GM12873 (cell line): ENCODE data around the gene TNIP1.

Experiments
- CTCF ChIP-seq: IDR thresholded peaks from 2 replicates; pipeline ENCODE4 v1.5.1; 2012; ENCODE audit warnings: low read depth, mild to moderate bottlenecking, moderate library complexity, low read length, control low read depth; ENCODE audit not compliant: insufficient read depth; ENCODE audit errors: missing control alignments

The TNIP1 gene

GRCh38 chr5:151097061-151097460 lies 16.2 kb upstream of the TNIP1 start:
- TF ChIP-seq CTCF, result no peak

GRCh38 chr5:151096001-151096373 lies 15.2 kb upstream of the TNIP1 start:
- no peak for TF ChIP-seq CTCF

GRCh38 chr5:151095341-151096000 lies 14.6 kb upstream of the TNIP1 start:
- TF ChIP-seq CTCF, result no peak

GRCh38 chr5:151094852-151095245 lies 14.0 kb upstream of the TNIP1 start:
- no peak for TF ChIP-seq CTCF

DNA sequence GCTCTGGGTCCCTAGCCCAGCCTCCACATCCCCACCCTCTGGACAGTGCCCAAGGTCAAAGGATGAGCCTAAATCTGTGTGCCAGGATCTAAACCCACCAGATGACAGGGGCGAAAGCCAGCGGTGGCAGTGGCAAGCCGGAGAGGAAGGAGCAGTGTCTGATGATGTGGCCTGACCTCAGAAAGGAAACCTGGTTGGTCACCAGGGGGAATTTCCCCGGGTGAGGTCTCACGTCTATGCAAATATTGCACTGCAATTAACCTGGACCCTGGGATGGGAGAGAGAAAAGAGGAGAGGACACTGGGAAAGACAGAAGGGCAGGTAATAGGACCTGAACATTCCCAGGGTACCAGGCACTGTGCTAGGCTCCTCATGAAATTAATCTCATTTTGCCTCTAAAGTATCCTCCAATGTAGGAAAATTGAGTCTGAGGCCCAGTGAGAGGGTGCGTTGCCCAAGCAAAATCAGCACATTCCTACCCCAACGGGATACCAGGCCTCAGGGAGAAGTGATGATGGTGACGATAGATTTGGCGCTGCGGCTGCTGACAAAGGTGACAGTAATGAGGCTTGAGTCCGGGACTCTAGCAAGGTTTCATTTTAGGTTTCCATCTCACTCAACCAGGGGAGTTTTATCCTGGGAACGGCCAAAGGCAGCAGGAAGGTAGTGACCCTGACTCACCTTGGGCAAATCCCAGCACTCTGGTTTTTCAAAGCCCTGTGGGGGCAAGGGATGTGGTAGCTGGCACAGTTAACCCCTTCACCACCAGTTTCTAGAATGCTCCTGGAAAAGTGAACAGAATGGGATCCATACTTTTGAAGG lies 13.4 kb upstream of the TNIP1 start:
- no peak for TF ChIP-seq CTCF

DNA sequence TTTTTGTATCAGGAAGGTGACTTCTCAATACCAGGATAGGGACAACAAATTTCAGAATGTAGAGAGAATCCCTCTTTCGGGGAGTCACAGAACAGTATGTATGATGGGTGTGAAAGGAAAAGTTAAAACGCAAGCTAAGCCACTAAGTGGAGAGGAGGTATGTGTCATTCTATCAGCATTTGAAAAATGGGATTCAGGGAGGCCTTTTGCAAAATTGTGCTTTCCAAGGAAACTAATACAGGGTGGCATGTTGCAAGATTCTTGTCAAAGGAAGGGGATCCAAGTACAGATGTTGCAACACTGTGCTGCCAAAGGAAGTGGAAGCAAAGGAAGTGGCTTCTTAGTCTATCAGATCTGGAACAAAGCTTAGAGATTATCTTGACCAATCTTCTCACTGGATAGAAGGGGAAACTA lies 12.6 kb upstream of the TNIP1 start:
- TF ChIP-seq CTCF, result peak; percentile 26

DNA sequence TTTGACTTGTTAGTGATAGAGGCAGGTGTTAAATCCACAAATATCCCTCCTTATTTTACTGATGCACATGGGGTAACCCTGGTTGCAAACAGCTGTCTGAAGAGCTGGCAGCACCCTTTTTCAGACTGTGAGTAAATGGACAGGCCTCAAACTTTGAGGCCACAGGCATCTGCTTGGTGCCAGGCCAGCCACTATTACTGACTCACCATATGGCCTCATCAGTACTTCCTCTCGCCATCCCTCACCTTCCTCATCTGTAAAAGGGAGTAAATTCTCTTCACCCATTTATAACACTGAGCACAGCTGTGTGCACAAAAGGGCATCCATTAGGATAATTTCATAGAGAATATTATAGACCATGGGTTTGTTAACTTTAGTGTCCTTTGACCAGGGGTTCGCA lies 11.9 kb upstream of the TNIP1 start:
- no peak for TF ChIP-seq CTCF
